ENCODE measurements around the gene EPN2.
A peak's percentile ranks its signal among the peaks of the same experiment; 100 is the strongest.

EPN2 gene

DNA sequence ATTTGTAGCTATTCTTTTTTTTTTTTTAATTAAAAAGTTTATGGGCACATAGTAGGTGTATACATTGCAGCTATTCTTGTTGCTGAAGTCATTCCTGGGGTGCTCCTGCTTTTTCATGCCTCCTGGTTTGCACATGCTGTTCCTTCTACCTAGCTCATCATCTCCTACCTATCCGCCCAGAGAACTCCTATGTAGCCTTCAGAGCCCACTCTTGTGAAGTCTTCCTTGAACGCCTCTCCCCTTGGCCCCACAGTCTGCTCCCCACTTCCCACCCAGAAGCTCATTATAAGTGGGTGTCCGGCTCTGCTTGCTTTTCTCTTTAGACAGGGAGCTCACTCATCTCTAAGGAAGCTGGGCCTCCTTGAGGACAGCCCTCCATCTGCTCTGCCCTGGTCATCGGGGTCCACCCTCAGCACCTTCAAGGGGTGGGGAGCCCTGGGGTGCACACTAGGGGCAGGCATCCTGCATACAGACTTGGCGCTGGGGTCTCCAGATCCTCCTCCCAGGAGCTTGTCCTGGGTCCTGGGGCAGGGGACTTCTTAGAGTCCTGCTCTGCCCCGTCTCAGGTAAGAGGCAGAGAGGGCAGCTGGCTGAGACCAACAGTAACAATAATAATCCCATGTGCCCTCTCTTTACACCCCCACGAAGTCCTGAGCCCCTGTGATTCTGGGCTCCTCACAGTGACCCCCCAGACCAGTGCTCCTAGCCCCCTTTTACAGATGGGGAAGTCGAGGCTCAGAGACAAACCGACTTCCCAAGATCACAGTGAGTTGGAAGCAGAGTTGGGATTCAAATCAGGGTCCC, 128.9 kb downstream of the EPN2 start:
- no peak for DNase-seq (ENCODE audit: low read depth)

DNA sequence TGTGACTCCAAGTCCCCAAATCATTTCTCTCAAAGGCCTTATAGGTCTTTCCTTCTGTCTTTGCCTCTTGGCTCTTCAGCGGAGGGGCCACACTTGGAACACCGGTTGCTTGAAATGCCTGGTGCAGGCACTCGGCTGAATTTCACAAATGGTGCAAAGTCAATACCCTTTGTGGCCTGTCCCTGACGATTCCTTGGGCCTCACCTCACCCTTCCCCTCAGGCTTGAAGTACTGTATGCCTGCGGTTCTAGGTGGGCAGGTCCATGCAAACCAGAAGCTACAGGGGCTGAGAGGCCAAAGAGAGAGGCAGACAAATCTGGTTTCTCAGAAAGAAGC, 129.4 kb downstream of the EPN2 start:
- no peak for DNase-seq (ENCODE audit: low read depth)

DNA sequence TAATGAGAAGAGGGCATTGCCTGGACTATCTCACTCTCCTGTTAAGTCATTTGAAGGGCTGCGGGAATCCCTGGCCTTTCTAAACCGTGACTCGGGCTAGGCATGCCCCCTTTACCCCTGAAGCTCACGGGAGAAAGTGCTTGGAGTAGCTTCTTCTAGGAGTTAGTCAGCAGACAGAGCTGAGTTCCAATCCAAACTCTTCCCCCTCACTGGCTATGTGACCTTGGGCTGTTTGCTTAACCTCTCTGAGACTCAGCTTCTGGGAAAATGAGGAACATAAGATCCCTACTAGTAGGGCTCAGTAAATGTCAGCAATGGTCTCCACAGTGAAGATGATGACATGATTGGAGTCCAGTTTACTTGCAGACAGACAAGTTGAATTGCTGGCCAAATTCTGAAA, 131.1 kb downstream of the EPN2 start:
- DNase-seq (ENCODE audit: low read depth): no peak

GRCh38 chr17:19369107-19369778, 132.1 kb downstream of the EPN2 start:
- DNase-seq (ENCODE audit: low read depth): no peak

GRCh38 chr17:19369846-19370492, 132.8 kb downstream of the EPN2 start:
- no peak for DNase-seq (ENCODE audit: low read depth)

DNA sequence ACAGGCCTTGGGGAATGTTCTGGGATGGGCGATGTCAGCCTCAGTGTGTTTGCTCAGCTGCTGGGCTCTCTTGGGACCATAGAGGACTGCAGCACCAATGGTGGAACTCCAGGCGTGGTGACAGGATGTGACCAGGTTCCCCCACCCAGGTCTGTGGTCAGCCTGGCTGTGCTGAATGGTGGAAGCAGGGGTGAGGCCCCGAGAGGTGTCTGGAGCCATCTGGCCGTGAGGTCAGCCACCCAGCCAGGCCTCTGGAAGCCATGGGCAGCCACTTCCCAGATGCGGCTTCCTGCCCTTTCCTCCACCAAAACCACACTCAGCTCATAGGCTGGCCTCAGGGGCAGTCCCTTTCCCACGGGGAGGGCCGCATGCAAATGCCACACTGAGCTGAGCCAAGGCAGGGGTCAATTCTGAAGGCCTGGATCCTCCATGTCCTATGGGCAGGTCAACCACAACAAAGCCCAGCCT, 133.4 kb downstream of the EPN2 start:
- DNase-seq (ENCODE audit: low read depth): no peak

GRCh38 chr17:19371259-19372010, 134.3 kb downstream of the EPN2 start:
- no peak for DNase-seq (ENCODE audit: low read depth)

GRCh38 chr17:19372011-19372370, 134.8 kb downstream of the EPN2 start:
- no peak for DNase-seq (ENCODE audit: low read depth)

DNA sequence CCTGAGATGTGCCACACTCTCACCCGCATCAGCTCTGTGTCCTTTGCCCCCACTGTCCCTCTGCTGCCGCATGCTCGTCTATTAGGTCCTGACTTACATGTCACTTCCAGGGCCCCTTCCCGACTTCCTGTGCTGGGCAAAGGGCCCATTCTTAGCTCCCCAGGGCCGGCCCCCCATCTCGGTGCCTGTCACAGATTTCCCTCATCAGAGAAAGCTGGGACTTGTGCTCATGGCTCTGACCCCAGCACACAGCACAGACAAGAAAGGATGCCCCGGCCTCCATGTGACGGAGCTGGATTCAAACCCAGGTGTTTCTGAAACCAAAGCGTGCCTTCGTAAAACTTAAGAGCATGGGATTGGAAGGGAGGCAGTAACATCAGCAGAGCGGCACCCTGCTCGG, 135.3 kb downstream of the EPN2 start:
- no peak for DNase-seq (ENCODE audit: low read depth)

GRCh38 chr17:19372866-19373504, 135.8 kb downstream of the EPN2 start:
- DNase-seq (ENCODE audit: low read depth): no peak

DNA sequence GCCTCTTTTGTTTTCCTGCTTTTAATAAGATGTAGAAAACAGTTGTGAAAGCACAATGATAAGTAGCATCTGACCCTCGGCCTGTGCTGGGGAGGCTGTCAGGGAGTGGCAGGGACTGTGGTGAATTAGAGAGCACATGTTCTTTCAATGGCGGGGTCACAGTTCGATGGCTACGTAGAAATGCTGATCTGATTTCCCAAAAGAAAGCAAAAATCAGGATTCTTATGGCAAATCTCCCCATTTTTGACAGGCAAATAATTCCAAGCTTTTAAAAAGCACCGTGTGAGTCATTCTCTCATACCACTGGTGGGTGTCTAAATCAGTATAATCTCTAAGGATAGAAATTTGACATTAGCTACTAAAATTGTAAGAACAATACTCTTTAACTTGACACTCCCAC, 137.0 kb downstream of the EPN2 start:
- no peak for DNase-seq (ENCODE audit: low read depth)

GRCh38 chr17:19375732-19376131, 138.6 kb downstream of the EPN2 start:
- no peak for DNase-seq (ENCODE audit: low read depth)

GRCh38 chr17:19376811-19377210, 139.6 kb downstream of the EPN2 start:
- DNase-seq (ENCODE audit: low read depth): no peak

DNA sequence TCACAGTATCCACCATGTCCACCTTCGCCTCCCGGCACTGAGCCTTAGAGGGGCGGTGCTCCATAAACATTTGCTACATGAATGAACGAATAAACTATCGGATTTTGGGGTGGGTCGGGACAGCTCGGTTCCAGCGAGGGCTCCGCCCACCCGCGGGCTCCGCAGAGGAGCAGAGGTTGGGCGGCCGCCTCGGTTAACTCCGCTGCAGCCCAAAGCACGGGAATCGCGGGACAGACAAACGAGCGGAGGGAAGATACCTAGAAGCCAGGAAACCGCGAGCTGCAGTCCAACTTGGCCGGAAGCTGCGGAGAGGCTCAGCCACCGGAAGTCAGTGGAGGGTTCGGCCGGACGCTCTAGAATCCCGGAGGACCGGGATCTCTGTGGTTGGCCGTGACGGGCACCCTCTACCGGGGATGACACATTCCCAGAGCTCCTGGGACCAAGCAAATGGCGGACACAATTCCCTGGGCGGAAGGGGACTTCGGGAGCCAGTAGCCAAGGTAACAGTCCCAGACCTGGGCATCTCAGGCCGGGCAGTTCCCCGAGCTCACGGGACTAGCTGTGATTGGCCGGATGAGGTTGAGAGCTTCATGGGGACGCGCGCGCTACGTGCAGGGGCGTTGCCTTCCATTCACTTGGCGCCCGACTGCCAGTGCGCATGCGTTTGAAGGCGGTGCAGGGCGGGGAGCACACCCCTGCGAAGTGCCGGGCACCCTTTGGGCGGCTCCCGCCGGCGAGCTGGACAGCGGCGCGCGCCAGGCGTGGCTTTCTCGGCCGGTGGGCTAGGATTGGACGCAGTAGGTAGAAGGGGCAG, 140.6 kb downstream of the EPN2 start:
- peak; percentile 91 for DNase-seq (ENCODE audit: low read depth)

DNA sequence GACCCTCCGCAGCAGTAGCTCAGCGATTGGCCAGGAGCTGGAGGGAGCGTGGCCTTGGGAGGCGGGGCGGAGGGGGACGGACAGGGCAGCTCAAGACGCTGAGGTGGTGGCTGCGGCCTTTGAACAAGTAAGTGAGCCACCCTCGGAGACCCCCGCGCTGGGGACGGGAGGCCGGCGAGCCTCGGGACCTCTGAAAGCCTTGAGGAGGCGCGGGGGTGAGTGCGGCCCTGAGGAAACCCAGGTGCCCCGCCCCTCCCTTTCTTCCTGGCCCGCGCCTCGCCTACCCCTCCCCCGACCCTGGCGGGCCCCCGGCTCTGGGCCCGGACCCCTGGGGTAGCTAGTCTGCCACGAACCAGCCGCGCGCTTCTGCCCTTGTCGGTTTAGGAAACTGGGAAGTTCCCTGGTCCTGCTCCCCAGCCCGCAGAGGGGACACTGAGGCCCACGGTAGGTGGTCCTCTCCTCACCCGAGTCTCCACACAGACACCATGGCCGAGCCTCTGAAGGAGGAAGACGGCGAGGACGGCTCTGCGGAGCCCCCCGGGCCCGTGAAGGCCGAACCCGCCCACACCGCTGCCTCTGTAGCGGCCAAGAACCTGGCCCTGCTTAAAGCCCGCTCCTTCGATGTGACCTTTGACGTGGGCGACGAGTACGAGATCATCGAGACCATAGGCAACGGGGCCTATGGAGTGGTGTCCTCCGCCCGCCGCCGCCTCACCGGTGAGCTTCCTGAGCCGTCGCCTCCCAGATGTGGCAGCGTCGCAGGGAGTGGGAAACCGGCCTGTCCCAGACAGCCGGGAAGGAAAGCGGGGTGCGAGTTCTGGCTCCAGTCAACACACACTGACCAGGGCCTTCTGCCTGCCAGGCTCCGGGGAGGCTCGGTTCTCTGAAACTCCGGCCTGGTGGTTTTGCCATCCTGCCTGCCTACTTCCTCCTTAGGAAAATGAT, 141.5 kb downstream of the EPN2 start, which contains the start of gene MAPK7:
Gene MAPK7, plus strand, starts transcription at position 83 of the 945 bp plus-strand sequence. Its CDS starts 403 bp downstream, at position 486.
- no peak for DNase-seq (ENCODE audit: low read depth)

DNA sequence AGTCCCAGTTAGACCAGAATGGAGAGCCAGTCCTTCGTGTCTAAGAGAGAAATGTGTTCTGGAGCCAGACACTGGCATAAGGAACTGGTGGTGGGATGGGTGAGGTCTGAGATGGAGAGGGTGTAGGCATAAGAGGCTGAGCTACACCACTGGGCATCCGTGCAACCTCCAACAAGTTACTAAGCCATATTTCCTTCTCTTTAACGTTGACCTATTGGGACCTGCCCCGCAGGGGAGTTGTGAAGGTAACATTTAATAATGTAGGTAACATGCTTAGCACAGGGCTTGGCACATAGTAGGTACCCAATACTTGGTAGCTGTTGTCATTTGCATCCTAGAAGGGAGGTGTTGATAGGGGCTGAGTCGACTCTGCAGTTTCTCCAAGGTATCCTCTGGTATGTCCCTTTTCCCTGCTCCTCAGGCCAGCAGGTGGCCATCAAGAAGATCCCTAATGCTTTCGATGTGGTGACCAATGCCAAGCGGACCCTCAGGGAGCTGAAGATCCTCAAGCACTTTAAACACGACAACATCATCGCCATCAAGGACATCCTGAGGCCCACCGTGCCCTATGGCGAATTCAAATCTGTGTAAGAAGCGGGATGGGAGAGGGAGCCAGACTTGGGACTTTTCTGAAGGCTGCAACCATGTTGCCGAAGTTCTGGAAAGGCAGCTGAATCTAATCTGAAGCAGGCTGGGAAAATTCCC, 142.3 kb downstream of the EPN2 start:
- DNase-seq (ENCODE audit: low read depth): no peak

DNA sequence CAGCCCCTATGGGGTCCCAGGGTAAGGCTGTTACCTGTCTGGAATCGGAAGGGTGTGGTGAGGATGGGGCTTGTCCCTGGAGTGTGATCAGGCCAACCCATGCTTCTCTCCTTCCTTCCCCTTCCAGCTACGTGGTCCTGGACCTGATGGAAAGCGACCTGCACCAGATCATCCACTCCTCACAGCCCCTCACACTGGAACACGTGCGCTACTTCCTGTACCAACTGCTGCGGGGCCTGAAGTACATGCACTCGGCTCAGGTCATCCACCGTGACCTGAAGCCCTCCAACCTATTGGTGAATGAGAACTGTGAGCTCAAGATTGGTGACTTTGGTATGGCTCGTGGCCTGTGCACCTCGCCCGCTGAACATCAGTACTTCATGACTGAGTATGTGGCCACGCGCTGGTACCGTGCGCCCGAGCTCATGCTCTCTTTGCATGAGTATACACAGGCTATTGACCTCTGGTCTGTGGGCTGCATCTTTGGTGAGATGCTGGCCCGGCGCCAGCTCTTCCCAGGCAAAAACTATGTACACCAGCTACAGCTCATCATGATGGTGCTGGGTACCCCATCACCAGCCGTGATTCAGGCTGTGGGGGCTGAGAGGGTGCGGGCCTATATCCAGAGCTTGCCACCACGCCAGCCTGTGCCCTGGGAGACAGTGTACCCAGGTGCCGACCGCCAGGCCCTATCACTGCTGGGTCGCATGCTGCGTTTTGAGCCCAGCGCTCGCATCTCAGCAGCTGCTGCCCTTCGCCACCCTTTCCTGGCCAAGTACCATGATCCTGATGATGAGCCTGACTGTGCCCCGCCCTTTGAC, 143.5 kb downstream of the EPN2 start:
- DNase-seq (ENCODE audit: low read depth): no peak

- no peak for DNase-seq (ENCODE audit: low read depth)
Measured at GRCh38 chr17:19381361-19381740, 144.2 kb downstream of the EPN2 start.
